ENCODE results near the gene PRSS50. TPM values are rescaled to one million over a fixed set of nuclear protein-coding genes. Genes with fewer than 3 reads are reported as not detected.

The PRSS50 gene
- total RNA-seq, 4 donors from 2014 or later = 0.31 to 0.54 TPM; not detected in 2

DNA sequence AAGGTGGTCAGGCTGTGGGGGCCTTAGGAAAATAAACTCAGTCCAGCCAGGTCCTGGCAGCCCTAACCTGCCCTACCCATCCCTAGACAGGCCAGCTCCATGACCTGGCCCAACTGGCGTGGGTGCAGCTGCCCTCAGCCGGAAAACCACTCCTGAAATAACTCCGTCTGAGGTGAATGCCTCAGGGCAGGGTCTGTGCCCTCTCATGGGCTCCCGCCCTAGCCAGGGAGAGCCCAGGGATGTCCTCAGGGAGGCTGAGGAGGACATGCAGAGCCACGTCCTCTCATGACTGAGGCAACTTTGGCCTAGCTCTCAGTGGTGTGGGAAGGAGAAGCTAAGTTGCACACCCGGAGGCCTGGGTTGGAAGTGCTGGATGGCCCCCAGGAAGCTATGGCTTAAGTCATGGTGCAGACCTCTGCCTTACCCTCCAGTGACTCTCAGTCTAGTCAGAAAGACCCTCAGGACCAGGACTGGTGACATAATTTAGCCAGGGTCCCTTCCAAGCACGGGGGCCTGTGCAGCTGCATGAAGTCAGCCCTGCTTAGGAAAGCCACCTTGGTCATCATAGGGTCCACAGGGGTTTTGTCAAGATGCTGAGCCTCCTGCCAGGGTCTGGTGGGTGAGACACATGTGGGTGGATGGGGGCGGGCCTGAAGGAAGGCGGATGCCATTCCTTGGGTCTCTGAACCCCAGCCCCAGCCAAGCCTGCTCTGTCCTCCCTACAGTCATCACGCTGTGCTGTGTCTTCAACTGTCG is 9.1 kb downstream of the PRSS50 start:
- no peak for ATAC-seq
- Histone ChIP-seq H3K4me3 (no peak overlapping the region), H3K36me3 (no peaks in the 10 kb centered on the region), H3K4me1 (peaks cover 0 to 8% (median 0%) of the 10 kb centered on the region in 3 donors), H3K27me3 (no peaks in the 10 kb centered on the region), H3K9me3 (no peaks in the 10 kb centered on the region), H3K27ac (no peak overlapping the region)
- no peak for TF ChIP-seq POLR2A (IDR thresholded peaks at IDR 0.05)
- TF ChIP-seq, protein P1, sequence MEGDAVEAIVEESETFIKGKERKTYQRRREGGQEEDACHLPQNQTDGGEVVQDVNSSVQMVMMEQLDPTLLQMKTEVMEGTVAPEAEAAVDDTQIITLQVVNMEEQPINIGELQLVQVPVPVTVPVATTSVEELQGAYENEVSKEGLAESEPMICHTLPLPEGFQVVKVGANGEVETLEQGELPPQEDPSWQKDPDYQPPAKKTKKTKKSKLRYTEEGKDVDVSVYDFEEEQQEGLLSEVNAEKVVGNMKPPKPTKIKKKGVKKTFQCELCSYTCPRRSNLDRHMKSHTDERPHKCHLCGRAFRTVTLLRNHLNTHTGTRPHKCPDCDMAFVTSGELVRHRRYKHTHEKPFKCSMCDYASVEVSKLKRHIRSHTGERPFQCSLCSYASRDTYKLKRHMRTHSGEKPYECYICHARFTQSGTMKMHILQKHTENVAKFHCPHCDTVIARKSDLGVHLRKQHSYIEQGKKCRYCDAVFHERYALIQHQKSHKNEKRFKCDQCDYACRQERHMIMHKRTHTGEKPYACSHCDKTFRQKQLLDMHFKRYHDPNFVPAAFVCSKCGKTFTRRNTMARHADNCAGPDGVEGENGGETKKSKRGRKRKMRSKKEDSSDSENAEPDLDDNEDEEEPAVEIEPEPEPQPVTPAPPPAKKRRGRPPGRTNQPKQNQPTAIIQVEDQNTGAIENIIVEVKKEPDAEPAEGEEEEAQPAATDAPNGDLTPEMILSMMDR (IDR thresholded peaks at IDR 0.05) = no peak
- WGBS, 2 donors (ENCODE audit: low coverage in 1 of 2) = 100% methylated on average over 1 of the region's 11 CpGs; no CpG with 5 or more reads in 1 of the 2 donors

DNA sequence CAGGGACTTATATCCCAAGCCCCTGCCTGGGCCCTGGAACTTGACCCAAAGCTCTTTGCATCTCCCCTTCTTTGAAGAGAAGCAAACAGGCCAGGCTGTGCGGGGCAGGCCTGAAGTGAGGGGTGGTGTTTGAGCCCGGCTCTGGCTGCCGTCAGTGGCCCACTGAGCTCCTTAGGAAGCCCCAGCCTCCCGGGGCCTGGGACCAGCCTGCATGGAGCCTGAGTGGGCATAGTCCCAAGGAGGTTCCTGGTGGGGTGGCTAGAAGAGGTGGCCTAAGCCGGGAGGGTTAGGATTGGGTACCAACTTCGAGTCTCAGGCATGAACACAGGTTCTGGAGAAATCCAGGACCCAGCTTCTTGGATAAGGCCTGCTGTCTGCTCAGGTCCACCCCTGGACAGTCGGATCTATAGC is 10.1 kb downstream of the PRSS50 start:
- no peak for TF ChIP-seq POLR2A (IDR thresholded peaks at IDR 0.05)
- TF ChIP-seq, protein P1 (IDR thresholded peaks at IDR 0.05) = no peak
- H3K9me3 ChIP-seq = no peaks in the 10 kb centered on the region
- peaks cover 0 to 8% (median 0%) of the 10 kb centered on the region in 3 donors for H3K4me1 ChIP-seq
- no peaks in the 10 kb centered on the region for H3K36me3 ChIP-seq
- no peak for ATAC-seq
- H3K27ac ChIP-seq = no peak overlapping the region
- 86% methylated on average over 5 of the region's 7 CpGs; no CpG with 5 or more reads in 1 of the 2 donors for WGBS, 2 donors (ENCODE audit: low coverage in 1 of 2)
- no peak overlapping the region for H3K4me3 ChIP-seq
- no peaks in the 10 kb centered on the region for H3K27me3 ChIP-seq

DNA sequence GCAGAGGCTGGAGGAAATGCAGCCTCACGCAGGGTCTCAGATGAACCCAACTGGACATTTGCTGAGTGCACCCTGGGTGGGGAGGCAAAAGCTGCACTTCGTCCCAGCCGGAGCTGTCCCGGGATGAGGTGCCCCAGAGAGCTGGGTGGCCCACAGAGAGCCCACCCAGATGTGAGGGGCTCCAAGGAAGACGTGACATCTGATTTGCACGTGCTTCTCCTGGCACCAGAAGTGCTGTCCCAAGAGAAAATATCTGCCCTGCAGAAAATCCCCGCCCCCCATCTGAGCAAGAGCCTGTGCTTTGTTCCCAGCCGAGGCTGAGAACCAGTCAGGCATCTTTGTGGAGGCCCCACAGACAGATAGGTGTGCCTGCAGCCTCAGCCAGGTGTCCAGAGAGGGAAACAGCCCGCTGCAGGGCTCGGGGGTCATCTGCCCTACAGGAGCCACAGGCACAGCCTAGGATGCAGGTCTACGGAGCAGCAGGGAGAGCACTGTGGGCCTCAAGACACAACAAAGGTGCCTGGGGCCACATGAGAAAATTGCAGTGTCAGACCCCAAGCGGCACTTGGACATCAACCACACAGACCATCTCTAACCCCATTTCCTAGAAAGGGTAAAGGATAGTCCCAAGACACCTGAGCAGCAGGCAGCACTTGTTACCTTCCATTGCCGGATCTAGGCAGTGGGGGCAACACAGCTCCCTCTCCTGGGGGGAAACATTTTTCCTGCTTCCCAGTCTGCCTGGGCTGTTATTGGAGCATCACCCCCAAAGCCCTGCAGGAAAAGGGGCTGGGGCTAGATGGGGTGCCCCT is 10.7 kb downstream of the PRSS50 start:
- TF ChIP-seq POLR2A (IDR thresholded peaks at IDR 0.05) = no peak
- TF ChIP-seq EP300 (IDR thresholded peaks at IDR 0.05) = no peak
- TF ChIP-seq, protein P1 (IDR thresholded peaks at IDR 0.05) = no peak
- TF ChIP-seq POLR2AphosphoS5 (IDR thresholded peaks at IDR 0.05) = no peak
- peaks cover 0 to 9% (median 0%) of the 10 kb centered on the region in 3 donors for H3K4me1 ChIP-seq
- ATAC-seq = no peak
- no peaks in the 10 kb centered on the region for H3K9me3 ChIP-seq
- 67% methylated on average over 4 of the region's 13 CpGs; no CpG with 5 or more reads in 1 of the 2 donors for WGBS, 2 donors (ENCODE audit: low coverage in 1 of 2)
- no peaks in the 10 kb centered on the region for H3K36me3 ChIP-seq
- no peaks in the 10 kb centered on the region for H3K27me3 ChIP-seq
- H3K27ac ChIP-seq = no peak overlapping the region
- no peak overlapping the region for H3K4me3 ChIP-seq

DNA sequence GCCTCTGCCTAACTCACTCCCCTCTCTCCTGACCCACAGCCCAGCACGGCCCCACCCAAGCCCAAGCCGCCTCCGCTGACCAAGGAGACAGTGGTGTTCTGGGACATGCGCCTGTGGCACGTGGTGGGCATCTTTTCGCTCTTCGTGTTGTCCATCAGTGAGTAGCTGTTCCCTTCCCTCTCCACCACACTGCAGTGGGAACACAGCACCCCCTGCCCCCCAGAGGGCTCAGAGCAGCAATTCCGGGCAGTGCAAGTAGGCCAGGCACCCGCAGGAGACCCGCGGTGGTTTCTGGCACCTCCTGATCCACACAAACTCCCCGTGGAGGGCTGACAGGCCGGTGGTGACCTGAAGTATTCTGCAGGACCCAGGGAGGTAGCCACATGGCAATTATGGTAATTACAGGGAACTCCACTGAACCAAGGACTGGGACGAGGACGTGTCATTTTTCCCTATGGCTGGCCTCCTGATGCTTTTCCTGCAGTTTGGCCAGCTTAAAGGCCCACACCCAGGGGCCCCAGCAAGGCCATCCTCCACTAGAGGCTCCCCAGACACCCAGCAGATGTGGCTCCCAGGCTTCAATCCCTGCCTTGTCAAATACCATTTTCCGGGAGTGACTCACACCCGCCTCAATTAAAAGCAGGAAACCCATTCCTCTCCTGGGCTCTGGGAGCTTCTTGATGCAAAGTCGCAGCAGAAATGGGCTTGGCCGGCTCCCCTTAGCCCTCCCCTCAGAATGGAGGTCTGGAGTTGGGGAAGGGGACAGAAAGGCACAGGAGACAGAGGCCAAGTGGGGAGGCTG is 11.7 kb downstream of the PRSS50 start:
- no peak overlapping the region for H3K27ac ChIP-seq
- H3K4me1 ChIP-seq = peaks cover 0 to 19% (median 6%) of the 10 kb centered on the region in 3 donors
- H3K36me3 ChIP-seq = no peaks in the 10 kb centered on the region
- peaks cover 7% of the 10 kb centered on the region for H3K27me3 ChIP-seq
- H3K9me3 ChIP-seq = no peaks in the 10 kb centered on the region
- no peak for ATAC-seq
- H3K4me3 ChIP-seq = no peak overlapping the region
- TF ChIP-seq, protein P1 (IDR thresholded peaks at IDR 0.05) = no peak
- TF ChIP-seq POLR2AphosphoS5 (IDR thresholded peaks at IDR 0.05) (no peak), EP300 (IDR thresholded peaks at IDR 0.05) (no peak), POLR2A (IDR thresholded peaks at IDR 0.05) (no peak)
- WGBS, 2 donors (ENCODE audit: low coverage in 1 of 2) = 72% methylated on average over 6 of the region's 19 CpGs; no CpG with 5 or more reads in 1 of the 2 donors

Data from gastroesophageal sphincter (tissue), 4 donors.